Muscle of leg (tissue), 11 donors: ENCODE data around the gene SNAP29. TPM values are rescaled to one million over a fixed set of nuclear protein-coding genes. Genes with fewer than 3 reads are reported as not detected.
"Not testable (repeated sequence)": the region's sequence is repeated elsewhere in the genome, so short reads cannot be mapped to it uniquely, and the experiment has no call there.

Experiments used
- DNase-seq: peaks from one replicate; pipeline ENCODE4 v3.0.0; 2013
- H3K27ac ChIP-seq: one replicate; pipeline ENCODE4 v1.5.1; 2013; ENCODE audit warnings: mild to moderate bottlenecking, low read length, control low read depth
- H3K27me3 ChIP-seq: one replicate; pipeline ENCODE4 v1.6.1; 2013; ENCODE audit warnings: low read length; ENCODE audit not compliant: control insufficient read depth, insufficient read depth
- H3K36me3 ChIP-seq: one replicate; pipeline ENCODE4 v1.6.1; 2013; ENCODE audit warnings: low read length; ENCODE audit not compliant: control insufficient read depth, insufficient read depth
- H3K4me1 ChIP-seq: one replicate; pipeline ENCODE4 v1.6.1; 2013; ENCODE audit warnings: low read length; ENCODE audit not compliant: control insufficient read depth, insufficient read depth
- H3K4me3 ChIP-seq: one replicate; pipeline ENCODE4 v1.5.1; 2013; ENCODE audit warnings: low read length, control low read depth
- H3K9me3 ChIP-seq: replicated peaks from 2 replicates; pipeline ENCODE4 v1.6.1; 2013; ENCODE audit warnings: low read depth, low read length; ENCODE audit not compliant: control insufficient read depth
- WGBS: methylation state at CpG from one replicate; pipeline ENCODE4 v1.1.5; 2013; ENCODE audit warnings: missing lambda C conversion rate; ENCODE audit not compliant: insufficient coverage; 5-methylcytosine and 5-hydroxymethylcytosine counted together
- polyA plus RNA-seq, 8 donors: library from polyadenylated mRNA; unstranded; fragments of 120-200 nt; gene quantifications; one replicate each; pipeline versions ENCODE4 v1.2.1 to v1.2.3, GENCODE V29; 2013; ENCODE audit warnings: inconsistent platforms in 1 of 8, low replicate concordance in 1 of 8; ENCODE audit not compliant: insufficient read length in 8 of 8, insufficient read depth in 1 of 8
- total RNA-seq: library from RNA; stranded (reverse); fragments of 120-200 nt; gene quantifications from one replicate; pipeline ENCODE4 v1.2.4, GENCODE V29; 2013

The SNAP29 gene
- total and polyA plus RNA-seq, 9 donors, result 10.9 to 26.6 (median 21.9) TPM

GRCh38 chr22:20816559-20816958 is 42.2 kb upstream of the SNAP29 start:
- 100% methylated on average over 1 of the region's 6 CpGs for WGBS
- no peak for DNase-seq
- Histone ChIP-seq H3K4me3 (no peak overlapping the region), H3K36me3 (peaks cover 53% of the 10 kb centered on the region), H3K9me3 (no peaks in the 10 kb centered on the region), H3K27me3 (no peaks in the 10 kb centered on the region), H3K27ac (no peak overlapping the region), H3K4me1 (no peaks in the 10 kb centered on the region)

- Histone ChIP-seq H3K4me1 (no peaks in the 10 kb centered on the region), H3K4me3 (no peak overlapping the region), H3K36me3 (peaks cover 52% of the 10 kb centered on the region), H3K9me3 (no peaks in the 10 kb centered on the region), H3K27ac (no peak overlapping the region), H3K27me3 (no peaks in the 10 kb centered on the region)
- DNase-seq, result no peak
- WGBS, result 94% methylated on average over 2 of the region's 3 CpGs
Observed at GRCh38 chr22:20818471-20818870, 40.3 kb upstream of the SNAP29 start.

- DNase-seq, result no peak
- Histone ChIP-seq H3K27ac (no peak overlapping the region), H3K27me3 (no peaks in the 10 kb centered on the region), H3K4me1 (no peaks in the 10 kb centered on the region), H3K36me3 (peaks cover 55% of the 10 kb centered on the region), H3K4me3 (no peak overlapping the region), H3K9me3 (no peaks in the 10 kb centered on the region)
- 92% methylated on average over 5 of the region's 9 CpGs for WGBS
Observed at GRCh38 chr22:20819471-20819870, 39.3 kb upstream of the SNAP29 start.

GRCh38 chr22:20821717-20822239 is 37.0 kb upstream of the SNAP29 start:
- not testable (repeated sequence) for H3K27me3 ChIP-seq, H3K4me3 ChIP-seq, DNase-seq, H3K4me1 ChIP-seq, H3K27ac ChIP-seq, H3K9me3 ChIP-seq
- no CpG with 5 or more reads among the region's 8 CpGs for WGBS
- H3K36me3 ChIP-seq, result peaks cover 50% of the 10 kb centered on the region

GRCh38 chr22:20822240-20822639 is 36.6 kb upstream of the SNAP29 start:
- Histone ChIP-seq H3K27me3 (no peaks in the 10 kb centered on the region), H3K4me3 (no peak overlapping the region), H3K9me3 (no peaks in the 10 kb centered on the region), H3K36me3 (peaks cover 49% of the 10 kb centered on the region), H3K4me1 (no peaks in the 10 kb centered on the region), H3K27ac (no peak overlapping the region)
- WGBS, result 78% methylated on average over 2 of the region's 5 CpGs
- DNase-seq, result no peak

GRCh38 chr22:20823264-20823663 is 35.5 kb upstream of the SNAP29 start:
- no peaks in the 10 kb centered on the region for H3K27me3 ChIP-seq
- DNase-seq, result no peak
- H3K27ac ChIP-seq, result no peak overlapping the region
- no peaks in the 10 kb centered on the region for H3K4me1 ChIP-seq
- H3K4me3 ChIP-seq, result no peak overlapping the region
- WGBS, result no CpG with 5 or more reads among the region's 1 CpG
- no peaks in the 10 kb centered on the region for H3K9me3 ChIP-seq
- peaks cover 42% of the 10 kb centered on the region for H3K36me3 ChIP-seq

GRCh38 chr22:20825216-20825615 is 33.6 kb upstream of the SNAP29 start:
- not testable (repeated sequence) for H3K9me3 ChIP-seq, H3K4me3 ChIP-seq, DNase-seq, H3K27me3 ChIP-seq, H3K4me1 ChIP-seq, H3K27ac ChIP-seq
- peaks cover 27% of the 10 kb centered on the region for H3K36me3 ChIP-seq
- 100% methylated on average over 2 of the region's 4 CpGs for WGBS

GRCh38 chr22:20825624-20826023 is 33.2 kb upstream of the SNAP29 start:
- no peaks in the 10 kb centered on the region for H3K4me1 ChIP-seq
- DNase-seq, result no peak
- H3K9me3 ChIP-seq, result no peaks in the 10 kb centered on the region
- 72% methylated on average over 3 of the region's 6 CpGs for WGBS
- no peaks in the 10 kb centered on the region for H3K27me3 ChIP-seq
- H3K27ac ChIP-seq, result no peak overlapping the region
- no peak overlapping the region for H3K4me3 ChIP-seq
- H3K36me3 ChIP-seq, result peaks cover 26% of the 10 kb centered on the region

GRCh38 chr22:20826373-20827152 is 32.2 kb upstream of the SNAP29 start:
- WGBS, result no CpG with 5 or more reads among the region's 5 CpGs

GRCh38 chr22:20829491-20830134 is 29.2 kb upstream of the SNAP29 start:
- Histone ChIP-seq H3K27me3 (no peaks in the 10 kb centered on the region), H3K9me3 (no peaks in the 10 kb centered on the region), H3K27ac (no peak overlapping the region), H3K4me1 (no peaks in the 10 kb centered on the region), H3K36me3 (peaks cover 30% of the 10 kb centered on the region), H3K4me3 (no peak overlapping the region)
- DNase-seq, result no peak
- no CpG with 5 or more reads among the region's 3 CpGs for WGBS

More at GRCh38 chr22:20826373-20827152, 32.2 kb upstream of the SNAP29 start:
- H3K4me1 ChIP-seq, H3K27me3 ChIP-seq, DNase-seq, H3K27ac ChIP-seq, H3K4me3 ChIP-seq, H3K9me3 ChIP-seq: not testable (repeated sequence)
- peaks cover 28% of the 10 kb centered on the region for H3K36me3 ChIP-seq
